Panc1 (cell line): Measurements from ENCODE around the gene FHL2.

Experiments used
- CTCF ChIP-seq: fragments of 450-650 bp; IDR thresholded peaks from 2 replicates; pipeline ENCODE4 v1.5.1; 2017; ENCODE audit warnings: mild to moderate bottlenecking
- POLR2AphosphoS5 ChIP-seq: IDR thresholded peaks from 2 replicates; pipeline ENCODE4 v1.6.1; 2012; ENCODE audit warnings: mild to moderate bottlenecking, low read depth, low read length, moderate library complexity
- REST ChIP-seq, 2 experiments: IDR thresholded peaks; 2 replicates each; pipeline ENCODE4 v1.6.1; 2011 to 2012; ENCODE audit warnings: low read depth in 2 of 2, control low read depth in 1 of 2, low read length in 1 of 2, mild to moderate bottlenecking in 1 of 2, moderate library complexity in 1 of 2; ENCODE audit not compliant: insufficient read depth in 1 of 2
- SIN3A ChIP-seq: IDR thresholded peaks from 2 replicates; pipeline ENCODE4 v1.6.1; 2012; ENCODE audit warnings: low read depth, mild to moderate bottlenecking, low read length, moderate library complexity, borderline replicate concordance; ENCODE audit not compliant: insufficient read depth
- TCF7L2 ChIP-seq: IDR thresholded peaks from 2 replicates; pipeline ENCODE4 v1.6.1; 2011; ENCODE audit warnings: mild to moderate bottlenecking, low read depth, low read length, inconsistent platforms

GRCh38 chr2:105391058-105391627, 7.7 kb downstream of the FHL2 start:
- TF ChIP-seq CTCF (no peak), REST (IDR thresholded peaks at IDR 0.05; ENCODE audit: insufficient read depth in 1 of 2, low read depth in 2 of 2, low read length in 1 of 2) (no peak), SIN3A (no peak), POLR2AphosphoS5 (no peak), TCF7L2 (0 out of 2 replicates have a peak, but pooled peaks have one; percentile 52)
